ENCODE data around the gene TIMELESS. TPM values are rescaled to one million over a fixed set of nuclear protein-coding genes. Genes with fewer than 3 reads are reported as not detected.

Gene TIMELESS
- total RNA-seq, 4 donors from 2014 or later = 6.9 to 16.4 (median 11.4) TPM

DNA sequence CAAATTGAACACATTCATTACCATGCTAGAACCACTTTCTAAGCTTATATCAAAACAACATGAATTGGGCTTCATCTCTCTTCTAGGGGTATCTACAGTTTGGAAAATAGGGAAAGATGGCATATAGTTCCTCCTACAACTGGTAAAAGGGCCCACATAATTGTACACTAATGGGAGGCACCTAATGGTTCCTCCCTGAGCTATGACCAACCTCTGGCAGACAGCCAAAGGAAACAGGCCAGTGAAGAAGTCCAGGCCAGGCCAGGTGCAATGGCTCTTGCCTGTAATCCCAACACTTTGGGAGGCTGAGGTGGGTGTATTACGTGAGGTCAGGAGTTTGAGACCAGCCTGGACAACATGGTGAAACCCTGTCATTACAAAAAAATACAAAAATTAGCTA is 63.4 kb downstream of the TIMELESS start:
- Histone ChIP-seq H3K4me3 (no peak overlapping the region), H3K36me3 (no peaks in the 10 kb centered on the region), H3K4me1 (no peaks in the 10 kb centered on the region), H3K9me3 (no peaks in the 10 kb centered on the region), H3K27ac (no peak overlapping the region), H3K27me3 (no peaks in the 10 kb centered on the region)
- no peak for DNase-seq
- no peak for TF ChIP-seq POLR2A (IDR thresholded peaks at IDR 0.05)
- TF ChIP-seq, protein P1, sequence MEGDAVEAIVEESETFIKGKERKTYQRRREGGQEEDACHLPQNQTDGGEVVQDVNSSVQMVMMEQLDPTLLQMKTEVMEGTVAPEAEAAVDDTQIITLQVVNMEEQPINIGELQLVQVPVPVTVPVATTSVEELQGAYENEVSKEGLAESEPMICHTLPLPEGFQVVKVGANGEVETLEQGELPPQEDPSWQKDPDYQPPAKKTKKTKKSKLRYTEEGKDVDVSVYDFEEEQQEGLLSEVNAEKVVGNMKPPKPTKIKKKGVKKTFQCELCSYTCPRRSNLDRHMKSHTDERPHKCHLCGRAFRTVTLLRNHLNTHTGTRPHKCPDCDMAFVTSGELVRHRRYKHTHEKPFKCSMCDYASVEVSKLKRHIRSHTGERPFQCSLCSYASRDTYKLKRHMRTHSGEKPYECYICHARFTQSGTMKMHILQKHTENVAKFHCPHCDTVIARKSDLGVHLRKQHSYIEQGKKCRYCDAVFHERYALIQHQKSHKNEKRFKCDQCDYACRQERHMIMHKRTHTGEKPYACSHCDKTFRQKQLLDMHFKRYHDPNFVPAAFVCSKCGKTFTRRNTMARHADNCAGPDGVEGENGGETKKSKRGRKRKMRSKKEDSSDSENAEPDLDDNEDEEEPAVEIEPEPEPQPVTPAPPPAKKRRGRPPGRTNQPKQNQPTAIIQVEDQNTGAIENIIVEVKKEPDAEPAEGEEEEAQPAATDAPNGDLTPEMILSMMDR (IDR thresholded peaks at IDR 0.05) = no peak
- 80 to 100% methylated on average over 1 of the region's 1 CpG for WGBS, 2 donors
- intact Hi-C loops (cut with DNase I) = no loop called here

DNA sequence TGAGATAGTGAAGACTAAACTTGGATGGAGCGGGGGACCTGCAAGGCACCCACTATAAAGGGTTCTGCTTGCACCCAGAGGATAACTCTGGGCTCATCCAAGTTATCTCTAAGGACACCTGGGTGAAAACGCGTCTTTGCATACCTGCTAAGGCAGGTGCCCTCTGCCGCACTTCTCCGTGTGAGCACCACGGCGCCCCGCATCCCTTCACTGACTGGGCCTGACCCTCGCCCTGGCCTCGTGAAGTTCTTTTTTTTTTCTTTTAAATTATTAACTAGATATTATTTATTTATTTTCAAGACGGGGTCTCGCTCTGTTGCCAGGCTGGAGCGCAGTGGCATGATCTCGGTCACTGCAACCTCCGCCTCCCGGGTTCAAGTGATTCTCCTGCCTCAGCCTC is 66.6 kb downstream of the TIMELESS start:
- no peak overlapping the region for H3K27ac ChIP-seq
- intact Hi-C loops (cut with DNase I) = no loop called here
- no peak for DNase-seq
- H3K36me3 ChIP-seq = no peaks in the 10 kb centered on the region
- no peak overlapping the region for H3K4me3 ChIP-seq
- no peaks in the 10 kb centered on the region for H3K27me3 ChIP-seq
- TF ChIP-seq POLR2A (IDR thresholded peaks at IDR 0.05) = no peak
- TF ChIP-seq, protein P1 (IDR thresholded peaks at IDR 0.05) = no peak
- WGBS, 2 donors = 92% methylated on average over 15 to 16 of the region's 16 CpGs
- H3K4me1 ChIP-seq = no peaks in the 10 kb centered on the region
- H3K9me3 ChIP-seq = no peaks in the 10 kb centered on the region

DNA sequence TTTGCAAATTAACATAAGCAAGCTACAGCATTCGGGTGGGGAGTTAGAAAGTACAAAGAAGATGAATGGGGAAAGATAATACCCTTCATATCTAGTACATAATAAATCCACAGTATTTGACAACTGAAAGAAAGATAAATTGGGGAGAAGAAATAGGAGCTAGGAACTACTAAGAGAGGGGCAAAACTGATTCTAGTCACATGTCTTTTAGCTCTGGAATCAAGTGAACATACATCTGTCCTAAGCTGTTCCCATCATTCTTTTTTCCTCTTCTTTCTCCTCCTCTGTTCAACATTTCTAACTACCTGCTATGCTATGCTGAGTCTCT is 71.3 kb downstream of the TIMELESS start:
- Histone ChIP-seq H3K4me3 (no peak overlapping the region), H3K4me1 (no peaks in the 10 kb centered on the region), H3K27ac (no peak overlapping the region), H3K36me3 (no peaks in the 10 kb centered on the region), H3K9me3 (no peaks in the 10 kb centered on the region), H3K27me3 (no peaks in the 10 kb centered on the region)
- 14 to 30% methylated on average over 1 of the region's 1 CpG for WGBS, 2 donors
- TF ChIP-seq POLR2A (IDR thresholded peaks at IDR 0.05) = no peak
- TF ChIP-seq, protein P1 (IDR thresholded peaks at IDR 0.05) = no peak
- intact Hi-C loops (cut with DNase I) = no loop called here
- no peak for DNase-seq

DNA sequence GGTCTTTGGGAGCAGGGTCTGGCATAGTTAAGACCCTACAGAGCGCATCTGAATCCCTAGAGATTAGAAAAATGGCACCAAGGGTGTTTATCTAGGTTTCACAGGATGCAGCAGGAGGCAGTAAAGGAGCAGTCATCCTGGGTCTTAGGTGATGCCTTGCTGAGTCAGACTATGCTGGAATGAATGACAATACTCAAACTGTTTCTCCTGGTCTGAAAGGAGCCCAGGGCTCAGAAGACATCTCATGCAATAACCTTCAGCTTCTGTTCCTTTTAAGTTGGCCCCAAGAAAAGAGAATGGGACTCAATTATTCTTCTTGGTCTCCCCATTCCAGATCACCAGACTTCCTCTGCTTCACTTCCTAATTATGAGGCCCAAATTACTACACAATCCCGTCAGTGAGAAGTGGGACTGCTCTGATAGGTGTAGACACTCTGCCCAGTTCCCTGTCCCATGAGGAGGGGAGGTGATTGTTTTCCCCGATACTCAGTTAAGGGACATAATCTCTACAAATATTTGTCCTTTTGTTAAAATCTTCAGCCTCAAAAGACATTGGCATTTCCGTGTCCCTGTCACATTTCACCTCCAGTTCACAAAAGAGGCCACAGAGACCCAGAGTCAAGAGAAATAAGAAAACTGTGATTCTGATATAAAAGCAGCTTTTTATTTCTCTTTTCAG is 71.8 kb downstream of the TIMELESS start:
- no peak overlapping the region for H3K4me3 ChIP-seq
- no peak for DNase-seq
- H3K36me3 ChIP-seq = no peaks in the 10 kb centered on the region
- H3K4me1 ChIP-seq = no peaks in the 10 kb centered on the region
- intact Hi-C loops (cut with DNase I) = no loop called here
- H3K27ac ChIP-seq = no peak overlapping the region
- no peaks in the 10 kb centered on the region for H3K27me3 ChIP-seq
- no peaks in the 10 kb centered on the region for H3K9me3 ChIP-seq
- WGBS, 2 donors = 72 to 82% methylated on average over 4 of the region's 4 CpGs
- TF ChIP-seq, protein P1 (IDR thresholded peaks at IDR 0.05) = peak in 1 of 6 experiments; percentile 14
- TF ChIP-seq POLR2A (IDR thresholded peaks at IDR 0.05) = no peak

DNA sequence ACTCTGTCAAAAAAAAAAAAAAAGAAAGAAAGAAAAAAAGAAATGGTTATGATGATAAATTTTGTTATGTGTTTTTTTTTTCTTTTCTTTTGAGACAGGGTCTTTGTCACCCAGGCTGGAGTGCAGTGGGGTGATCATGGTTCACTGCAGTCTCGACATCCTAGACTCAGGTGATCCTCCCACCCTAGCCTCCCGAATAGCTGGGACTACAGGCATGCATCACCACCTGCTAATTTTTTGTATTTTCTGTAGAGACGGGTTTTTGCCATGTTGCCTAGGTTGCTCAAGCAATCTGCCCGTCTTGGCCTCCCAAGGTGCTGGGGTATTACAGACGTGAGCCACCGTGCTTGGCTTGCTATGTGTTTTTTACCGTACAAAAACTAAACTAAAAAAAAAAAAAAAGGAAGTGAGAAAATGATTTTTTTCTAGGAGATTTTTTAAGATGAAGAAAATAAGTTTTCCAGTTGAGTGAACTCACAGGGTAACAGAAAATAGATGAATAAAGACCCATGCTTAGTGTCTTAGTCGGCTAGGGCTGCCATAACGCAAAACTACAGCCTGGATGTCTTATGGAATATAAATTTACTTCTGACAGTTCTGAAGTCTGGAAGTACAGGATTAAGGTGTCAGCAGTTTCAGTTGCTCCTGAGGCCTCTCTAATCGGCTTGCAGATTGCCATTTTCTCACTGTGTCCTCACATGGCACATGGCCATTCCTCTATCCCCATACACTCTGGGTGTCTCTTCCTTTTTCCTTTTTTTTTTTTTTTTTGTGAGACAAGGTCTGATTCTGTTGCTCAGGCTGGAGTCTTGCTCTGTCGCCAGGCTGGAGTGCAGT is 73.4 kb downstream of the TIMELESS start:
- WGBS, 2 donors = 69 to 75% methylated on average over 9 to 11 of the region's 11 CpGs
- intact Hi-C loops (cut with DNase I) = no loop called here
- Histone ChIP-seq H3K4me1 (no peaks in the 10 kb centered on the region), H3K9me3 (no peaks in the 10 kb centered on the region), H3K27ac (no peak overlapping the region), H3K36me3 (no peaks in the 10 kb centered on the region), H3K27me3 (no peaks in the 10 kb centered on the region), H3K4me3 (no peak overlapping the region)
- DNase-seq = no peak
- no peak for TF ChIP-seq POLR2A (IDR thresholded peaks at IDR 0.05)
- TF ChIP-seq, protein P1 (IDR thresholded peaks at IDR 0.05) = no peak

All from esophagus squamous epithelium (tissue), 5 donors.